IPS DF 6.9 (cell line): Measurements from ENCODE around the gene SEMA4C.

Experiments
- DNase-seq: peaks from one replicate; pipeline ENCODE4 v3.0.0-alpha.2; 2013; ENCODE audit warnings: low read depth, low spot score
- H3K27ac ChIP-seq: one replicate; pipeline ENCODE4 v1.5.1; 2013; ENCODE audit warnings: low read length, control low read depth
- H3K27me3 ChIP-seq: 2 replicates; pipeline ENCODE4 v1.6.1; 2013; ENCODE audit warnings: mild to moderate bottlenecking, low read length; ENCODE audit not compliant: control insufficient read depth, insufficient read depth
- H3K36me3 ChIP-seq: 2 replicates; pipeline ENCODE4 v1.6.1; 2013; ENCODE audit warnings: low read length; ENCODE audit not compliant: control insufficient read depth, insufficient read depth
- H3K4me1 ChIP-seq: 2 replicates; pipeline ENCODE4 v1.6.1; 2013; ENCODE audit warnings: low read length; ENCODE audit not compliant: control insufficient read depth, insufficient read depth
- H3K4me3 ChIP-seq: 2 replicates; pipeline ENCODE4 v1.5.1; 2013; ENCODE audit warnings: mild to moderate bottlenecking, low read length
- H3K9me3 ChIP-seq: 2 replicates; pipeline ENCODE4 v1.6.1; 2013; ENCODE audit warnings: low read length, inconsistent platforms; ENCODE audit not compliant: control insufficient read depth, insufficient read depth
- WGBS: extraction: QIAGEN DNeasy Blood & Tissue Kit; methylation state at CpG from one replicate; pipeline ENCODE4 v1.1.7; 2013; ENCODE audit warnings: mixed read lengths, missing lambda C conversion rate; ENCODE audit not compliant: insufficient read length, insufficient coverage; 5-methylcytosine and 5-hydroxymethylcytosine counted together

SEMA4C gene

DNA sequence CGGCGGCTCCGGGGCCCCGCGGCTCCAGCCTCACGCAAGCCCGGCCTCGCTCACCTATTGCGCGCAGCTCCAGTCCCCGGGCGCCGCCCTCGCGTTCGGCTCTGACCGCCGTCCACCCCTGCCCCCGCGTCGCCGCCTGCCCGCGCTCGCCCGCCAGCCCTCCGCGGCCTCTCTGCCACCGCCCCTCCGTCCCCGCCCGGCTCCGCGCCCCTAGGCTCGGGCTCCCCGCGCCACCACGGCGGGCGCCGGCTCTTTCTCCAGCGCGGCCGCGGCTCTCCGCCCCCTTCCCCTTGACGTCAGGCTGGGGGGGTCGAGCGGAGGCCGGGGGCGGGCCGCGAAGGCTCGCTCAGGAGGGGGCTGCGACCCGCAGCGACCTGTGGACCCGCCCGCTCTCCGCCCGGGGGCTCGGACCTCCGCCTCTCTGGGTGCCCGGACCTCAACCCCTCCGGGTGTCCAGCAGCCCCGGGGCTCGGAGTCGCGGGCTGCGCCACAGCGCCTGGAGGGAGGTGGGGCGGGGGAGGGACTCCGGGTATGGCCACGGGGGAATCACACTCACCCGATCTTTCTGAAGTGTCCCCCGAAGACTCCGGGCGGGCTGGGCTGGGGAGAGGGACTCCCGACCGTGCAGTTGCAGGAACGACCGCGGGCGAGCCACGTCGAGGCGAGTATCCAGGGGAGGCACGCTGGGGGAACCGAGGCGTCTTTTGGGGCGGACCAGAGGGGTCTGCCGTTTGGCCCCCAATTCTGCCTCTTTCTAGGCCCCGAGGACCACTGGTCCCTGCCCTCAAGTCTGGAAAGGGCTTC is at the start of gene SEMA4C:
TSS of gene SEMA4C (minus strand) at position 259 of the 804 bp plus-strand sequence. CDS start 2,194 bp downstream, outside the sequence.
- Histone ChIP-seq H3K27me3 (no peaks in the 10 kb centered on the region), H3K9me3 (no peaks in the 10 kb centered on the region), H3K27ac (no peak within 1 kb of the TSS), H3K4me3 (peak within 1 kb of the TSS; percentile 89), H3K4me1 (peaks cover 9% of the 10 kb centered on the region), H3K36me3 (peaks cover 17% of the 10 kb centered on the region)
- DNase-seq: no peak
- WGBS: no CpG with 5 or more reads among the region's 93 CpGs

DNA sequence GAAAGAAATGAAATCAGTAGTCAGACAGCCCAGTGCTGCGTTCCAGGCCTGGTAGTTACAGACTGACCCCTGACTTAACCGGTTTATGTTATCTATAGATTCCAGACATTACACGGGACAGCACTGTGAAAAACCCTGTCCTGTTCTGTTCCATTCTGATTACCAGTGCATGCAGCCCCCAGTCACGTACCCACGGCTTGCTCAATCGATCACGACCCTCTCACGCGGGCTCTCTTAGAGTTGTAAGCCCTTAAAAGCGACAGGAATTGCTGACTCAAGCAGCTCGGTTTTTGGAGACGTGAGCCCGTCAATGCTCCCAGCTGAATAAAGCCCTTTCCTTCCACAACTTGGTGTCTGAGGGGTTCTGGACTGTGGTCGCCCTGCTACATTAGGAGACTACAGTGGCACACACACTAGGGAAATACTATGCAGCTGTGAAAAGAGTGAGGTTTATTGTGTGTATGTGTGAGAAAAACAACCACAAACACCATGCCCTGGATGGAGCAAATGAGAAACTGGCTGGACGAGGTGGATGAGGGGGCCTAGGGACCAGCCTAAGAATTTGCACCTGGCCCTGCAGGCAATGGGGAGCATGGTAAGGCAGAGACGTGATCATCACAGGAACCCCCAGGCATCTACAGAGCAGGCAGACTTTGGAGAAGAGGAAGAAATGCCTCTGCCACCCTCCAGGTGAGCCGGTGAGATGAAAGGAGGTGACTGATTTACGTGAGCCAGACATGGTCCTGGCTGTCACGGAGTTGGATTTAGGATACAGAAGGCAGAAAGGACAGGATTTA is 49.1 kb upstream of the SEMA4C start:
- no CpG with 5 or more reads among the region's 19 CpGs for WGBS

DNA sequence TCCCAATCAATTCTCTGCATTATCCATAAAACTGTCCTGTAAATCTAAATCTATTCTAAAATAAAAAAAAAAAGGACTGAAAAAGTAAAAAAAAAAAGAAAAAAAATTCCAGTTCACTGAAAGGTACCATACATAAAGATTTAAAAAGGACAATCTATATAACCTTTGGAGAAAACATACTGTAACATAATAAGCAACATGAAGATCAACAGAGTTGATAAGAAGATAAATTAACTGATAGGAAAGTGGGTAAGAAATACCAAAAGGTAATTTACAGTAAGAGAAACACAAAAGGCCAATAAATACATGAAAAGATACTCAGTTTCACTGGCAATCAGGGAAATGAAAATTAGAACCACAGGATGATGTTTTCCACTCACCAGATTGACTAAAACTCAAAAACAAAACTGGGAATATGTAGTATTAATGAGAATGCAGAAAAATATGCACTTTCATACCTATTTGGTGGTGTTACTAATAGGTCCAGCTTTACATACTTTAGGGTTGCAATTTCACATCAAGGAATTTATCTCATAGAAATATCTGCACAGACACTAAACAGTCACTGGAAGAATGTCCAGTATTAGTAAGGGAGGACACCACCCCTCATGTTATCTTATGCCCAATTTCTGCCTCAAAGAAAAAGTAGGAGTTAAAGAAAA is 48.3 kb upstream of the SEMA4C start:
- no peaks in the 10 kb centered on the region for H3K9me3 ChIP-seq
- no peak for DNase-seq
- no peaks in the 10 kb centered on the region for H3K36me3 ChIP-seq
- no peaks in the 10 kb centered on the region for H3K27me3 ChIP-seq
- peaks cover 7% of the 10 kb centered on the region for H3K4me1 ChIP-seq
- no peak overlapping the region for H3K4me3 ChIP-seq
- no peak overlapping the region for H3K27ac ChIP-seq

More for the DNA sequence above, 49.1 kb upstream of the SEMA4C start:
- Histone ChIP-seq H3K4me3 (no peak overlapping the region), H3K4me1 (peaks cover 7% of the 10 kb centered on the region), H3K9me3 (no peaks in the 10 kb centered on the region), H3K36me3 (no peaks in the 10 kb centered on the region), H3K27ac (no peak overlapping the region), H3K27me3 (no peaks in the 10 kb centered on the region)
- no peak for DNase-seq

DNA sequence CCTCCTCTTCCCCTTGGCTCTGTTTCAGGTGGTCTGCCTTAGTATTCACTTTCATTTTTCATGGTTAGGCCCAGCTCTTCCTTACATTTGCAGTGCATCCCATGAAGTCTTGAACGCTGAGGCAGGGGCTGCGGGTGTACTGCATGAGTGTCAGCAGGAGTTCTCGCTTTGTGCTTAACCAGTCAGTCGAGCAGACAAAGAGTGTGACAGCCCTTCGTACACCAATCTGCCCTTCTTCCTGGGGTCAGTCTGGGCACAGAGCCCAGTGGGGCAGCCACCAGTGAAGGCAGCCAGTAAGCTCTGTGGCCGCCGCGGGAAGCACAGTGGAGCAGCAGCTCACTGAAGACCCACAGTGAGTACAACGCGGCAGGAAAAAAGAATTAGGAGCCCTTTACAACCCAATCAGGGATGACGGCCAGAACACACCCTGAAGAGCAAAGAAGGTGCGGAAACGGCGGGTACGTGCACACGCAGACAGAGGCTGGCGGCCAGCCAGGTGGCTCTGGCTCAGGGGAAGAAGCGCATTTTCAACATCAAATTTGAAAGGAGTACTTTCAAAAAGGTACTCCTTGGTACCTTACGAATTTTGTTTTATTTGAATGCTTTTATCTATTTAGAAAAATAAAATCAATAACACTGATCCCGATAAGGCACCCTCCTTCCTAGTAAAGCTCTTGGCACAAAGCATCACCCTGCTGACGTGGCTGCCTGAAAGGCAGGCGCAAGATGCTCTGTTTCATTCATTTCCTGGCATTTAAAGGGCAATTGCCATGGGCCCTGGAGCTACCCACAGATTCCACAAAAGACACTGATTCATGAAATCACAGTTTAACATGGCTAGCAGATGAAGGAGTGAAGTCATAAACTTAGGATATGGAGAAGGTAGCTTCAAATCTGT is 47.0 kb upstream of the SEMA4C start:
- Histone ChIP-seq H3K4me3 (no peak overlapping the region), H3K9me3 (no peaks in the 10 kb centered on the region), H3K27ac (no peak overlapping the region), H3K36me3 (no peaks in the 10 kb centered on the region), H3K27me3 (no peaks in the 10 kb centered on the region), H3K4me1 (peaks cover 7% of the 10 kb centered on the region)
- no peak for DNase-seq
- no CpG with 5 or more reads among the region's 22 CpGs for WGBS

GRCh38 chr2:96916156-96916630 is 46.3 kb upstream of the SEMA4C start:
- Histone ChIP-seq H3K27ac (no peak overlapping the region), H3K36me3 (no peaks in the 10 kb centered on the region), H3K27me3 (no peaks in the 10 kb centered on the region), H3K4me3 (no peak overlapping the region), H3K4me1 (peaks cover 3% of the 10 kb centered on the region), H3K9me3 (no peaks in the 10 kb centered on the region)
- DNase-seq: no peak
- WGBS: no CpG with 5 or more reads among the region's 10 CpGs

GRCh38 chr2:96914332-96914731 is 44.5 kb upstream of the SEMA4C start:
- H3K27ac ChIP-seq: no peak overlapping the region
- H3K4me1 ChIP-seq: no peaks in the 10 kb centered on the region; the same call in 1 of the 2 replicates
- no peaks in the 10 kb centered on the region for H3K36me3 ChIP-seq
- no peaks in the 10 kb centered on the region for H3K27me3 ChIP-seq
- H3K4me3 ChIP-seq: no peak overlapping the region
- no peak for DNase-seq
- H3K9me3 ChIP-seq: no peaks in the 10 kb centered on the region
- WGBS: no CpG with 5 or more reads among the region's 5 CpGs

- Histone ChIP-seq H3K27me3 (no peaks in the 10 kb centered on the region), H3K36me3 (no peaks in the 10 kb centered on the region), H3K4me1 (no peaks in the 10 kb centered on the region; the same call in 1 of the 2 replicates), H3K9me3 (no peaks in the 10 kb centered on the region), H3K27ac (no peak overlapping the region), H3K4me3 (no peak overlapping the region)
- WGBS: no CpG with 5 or more reads among the region's 20 CpGs
- DNase-seq: no peak
Observed at GRCh38 chr2:96913398-96914202, 43.7 kb upstream of the SEMA4C start.

DNA sequence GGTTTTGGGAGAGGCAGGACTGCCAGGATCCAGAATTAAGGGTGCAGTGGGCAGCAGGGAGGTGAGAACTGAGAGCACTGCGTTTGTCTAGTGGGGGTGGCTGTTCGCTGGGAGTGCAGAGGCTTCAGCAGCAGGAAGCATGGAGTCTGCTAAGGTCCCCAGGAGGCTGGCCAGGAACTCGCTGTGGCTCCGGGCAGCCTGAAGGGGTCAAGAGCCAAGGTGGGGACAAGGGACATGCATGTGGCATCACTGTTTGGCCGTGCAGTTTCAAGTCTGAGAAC is 43.2 kb upstream of the SEMA4C start:
- Histone ChIP-seq H3K4me3 (no peak overlapping the region), H3K4me1 (no peaks in the 10 kb centered on the region; the same call in 1 of the 2 replicates), H3K9me3 (no peaks in the 10 kb centered on the region), H3K27me3 (no peaks in the 10 kb centered on the region), H3K27ac (no peak overlapping the region), H3K36me3 (no peaks in the 10 kb centered on the region)
- no peak for DNase-seq
- WGBS: no CpG with 5 or more reads among the region's 5 CpGs

GRCh38 chr2:96912346-96913116 is 42.7 kb upstream of the SEMA4C start:
- Histone ChIP-seq H3K9me3 (no peaks in the 10 kb centered on the region), H3K36me3 (no peaks in the 10 kb centered on the region), H3K4me1 (no peaks in the 10 kb centered on the region; the same call in 1 of the 2 replicates), H3K27ac (no peak overlapping the region), H3K4me3 (no peak overlapping the region), H3K27me3 (no peaks in the 10 kb centered on the region)
- no peak for DNase-seq
- WGBS: no CpG with 5 or more reads among the region's 22 CpGs
